Neural cell (in vitro differentiated cells): ENCODE results near the gene MYO1D.

ENCODE experiments used
- EP300 ChIP-seq: fragments of 450-650 bp; conservative IDR thresholded peaks from 2 replicates; pipeline ENCODE4 v1.6.1; 2014; ENCODE audit warnings: antibody characterized with exemption, mild to moderate bottlenecking, moderate library complexity; ENCODE audit not compliant: poor library complexity, severe bottlenecking
- RAD21 ChIP-seq: fragments of 450-650 bp; conservative IDR thresholded peaks from 2 replicates; pipeline ENCODE4 v1.6.1; 2014; ENCODE audit warnings: antibody characterized with exemption, mild to moderate bottlenecking, moderate library complexity
- TAF1 ChIP-seq: IDR thresholded peaks from 2 replicates; pipeline ENCODE4 v1.6.1; 2012; ENCODE audit warnings: low read depth
- TF ChIP-seq, protein P1 (sequence below): fragments of 450-650 bp; IDR thresholded peaks from 2 replicates; pipeline ENCODE4 v1.5.1; 2014; ENCODE audit warnings: antibody characterized with exemption, mild to moderate bottlenecking, moderate library complexity; ENCODE audit not compliant: poor library complexity, severe bottlenecking
- TF ChIP-seq, protein P2 (sequence below): IDR thresholded peaks from 2 replicates; pipeline ENCODE4 v1.6.1; 2012; ENCODE audit warnings: borderline replicate concordance

DNA sequence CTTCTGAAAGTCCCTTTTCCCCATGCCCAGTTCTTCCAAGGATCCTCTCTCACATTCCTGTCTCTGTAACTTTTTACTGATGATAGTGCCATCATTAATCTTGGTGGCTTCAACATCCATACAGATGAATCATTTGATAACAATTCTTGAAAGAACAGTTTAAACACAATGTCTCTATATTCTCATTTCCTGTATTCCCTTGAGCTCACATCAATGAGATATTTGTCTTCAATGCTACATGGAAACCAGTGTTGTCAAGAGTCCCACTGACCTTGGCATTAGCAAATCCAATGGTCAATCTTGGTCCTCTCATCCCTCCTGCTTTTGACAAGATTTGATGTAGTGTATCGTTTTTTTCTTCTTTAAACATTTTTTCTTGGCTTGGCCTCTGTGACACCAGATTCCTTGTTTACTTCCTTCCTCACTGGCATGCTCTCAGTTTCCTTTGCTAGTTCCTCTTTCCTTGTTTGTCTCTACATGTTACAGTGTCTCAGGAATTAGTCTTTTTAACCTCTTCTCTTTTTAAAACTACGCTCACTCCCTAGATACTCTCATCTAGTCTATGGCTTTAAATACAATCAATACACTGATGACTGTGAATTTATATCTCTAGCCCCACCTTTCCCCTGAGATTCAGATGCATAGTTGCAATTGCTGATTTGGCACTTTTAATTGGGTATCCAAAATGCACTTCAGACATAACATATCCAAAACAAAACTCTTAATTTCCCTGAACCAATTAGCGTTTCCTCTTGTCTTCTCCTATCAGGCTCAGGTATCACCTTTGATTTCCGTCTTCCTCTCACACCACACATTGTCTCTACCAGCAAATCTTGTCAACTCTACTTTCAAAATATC is 134.0 kb downstream of the MYO1D start:
- TF ChIP-seq, protein P1, sequence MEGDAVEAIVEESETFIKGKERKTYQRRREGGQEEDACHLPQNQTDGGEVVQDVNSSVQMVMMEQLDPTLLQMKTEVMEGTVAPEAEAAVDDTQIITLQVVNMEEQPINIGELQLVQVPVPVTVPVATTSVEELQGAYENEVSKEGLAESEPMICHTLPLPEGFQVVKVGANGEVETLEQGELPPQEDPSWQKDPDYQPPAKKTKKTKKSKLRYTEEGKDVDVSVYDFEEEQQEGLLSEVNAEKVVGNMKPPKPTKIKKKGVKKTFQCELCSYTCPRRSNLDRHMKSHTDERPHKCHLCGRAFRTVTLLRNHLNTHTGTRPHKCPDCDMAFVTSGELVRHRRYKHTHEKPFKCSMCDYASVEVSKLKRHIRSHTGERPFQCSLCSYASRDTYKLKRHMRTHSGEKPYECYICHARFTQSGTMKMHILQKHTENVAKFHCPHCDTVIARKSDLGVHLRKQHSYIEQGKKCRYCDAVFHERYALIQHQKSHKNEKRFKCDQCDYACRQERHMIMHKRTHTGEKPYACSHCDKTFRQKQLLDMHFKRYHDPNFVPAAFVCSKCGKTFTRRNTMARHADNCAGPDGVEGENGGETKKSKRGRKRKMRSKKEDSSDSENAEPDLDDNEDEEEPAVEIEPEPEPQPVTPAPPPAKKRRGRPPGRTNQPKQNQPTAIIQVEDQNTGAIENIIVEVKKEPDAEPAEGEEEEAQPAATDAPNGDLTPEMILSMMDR: no peak
- TF ChIP-seq RAD21: no peak
- TF ChIP-seq TAF1: no peak
- no peak for TF ChIP-seq EP300
- TF ChIP-seq, protein P2, sequence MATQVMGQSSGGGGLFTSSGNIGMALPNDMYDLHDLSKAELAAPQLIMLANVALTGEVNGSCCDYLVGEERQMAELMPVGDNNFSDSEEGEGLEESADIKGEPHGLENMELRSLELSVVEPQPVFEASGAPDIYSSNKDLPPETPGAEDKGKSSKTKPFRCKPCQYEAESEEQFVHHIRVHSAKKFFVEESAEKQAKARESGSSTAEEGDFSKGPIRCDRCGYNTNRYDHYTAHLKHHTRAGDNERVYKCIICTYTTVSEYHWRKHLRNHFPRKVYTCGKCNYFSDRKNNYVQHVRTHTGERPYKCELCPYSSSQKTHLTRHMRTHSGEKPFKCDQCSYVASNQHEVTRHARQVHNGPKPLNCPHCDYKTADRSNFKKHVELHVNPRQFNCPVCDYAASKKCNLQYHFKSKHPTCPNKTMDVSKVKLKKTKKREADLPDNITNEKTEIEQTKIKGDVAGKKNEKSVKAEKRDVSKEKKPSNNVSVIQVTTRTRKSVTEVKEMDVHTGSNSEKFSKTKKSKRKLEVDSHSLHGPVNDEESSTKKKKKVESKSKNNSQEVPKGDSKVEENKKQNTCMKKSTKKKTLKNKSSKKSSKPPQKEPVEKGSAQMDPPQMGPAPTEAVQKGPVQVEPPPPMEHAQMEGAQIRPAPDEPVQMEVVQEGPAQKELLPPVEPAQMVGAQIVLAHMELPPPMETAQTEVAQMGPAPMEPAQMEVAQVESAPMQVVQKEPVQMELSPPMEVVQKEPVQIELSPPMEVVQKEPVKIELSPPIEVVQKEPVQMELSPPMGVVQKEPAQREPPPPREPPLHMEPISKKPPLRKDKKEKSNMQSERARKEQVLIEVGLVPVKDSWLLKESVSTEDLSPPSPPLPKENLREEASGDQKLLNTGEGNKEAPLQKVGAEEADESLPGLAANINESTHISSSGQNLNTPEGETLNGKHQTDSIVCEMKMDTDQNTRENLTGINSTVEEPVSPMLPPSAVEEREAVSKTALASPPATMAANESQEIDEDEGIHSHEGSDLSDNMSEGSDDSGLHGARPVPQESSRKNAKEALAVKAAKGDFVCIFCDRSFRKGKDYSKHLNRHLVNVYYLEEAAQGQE: no peak
